Measurements from ENCODE around the gene ABCC2. TPM values are rescaled to one million over a fixed set of nuclear protein-coding genes. Genes with fewer than 3 reads are reported as not detected.

The ABCC2 gene
- total RNA-seq, 1 donor from 2014 or later = 0.04 TPM

- no peak overlapping the region for H3K4me3 ChIP-seq (ENCODE audit: low read depth, low read length)
- no peak for TF ChIP-seq CTCF (IDR thresholded peaks at IDR 0.05; ENCODE audit: insufficient read depth, low read length, poor library complexity, severe bottlenecking)
- H3K36me3 ChIP-seq (ENCODE audit: control insufficient read depth, insufficient read depth, low read length) = no peaks in the 10 kb centered on the region
- DNase-seq (ENCODE audit: low read depth) = no peak
- no peaks in the 10 kb centered on the region for H3K27me3 ChIP-seq (ENCODE audit: control insufficient read depth, insufficient read depth, low read length)
Measured at GRCh38 chr10:99796928-99797327, 14.5 kb downstream of the ABCC2 start.

- TF ChIP-seq CTCF (IDR thresholded peaks at IDR 0.05; ENCODE audit: insufficient read depth, low read length, poor library complexity, severe bottlenecking) = no peak
- Histone ChIP-seq H3K27me3 (ENCODE audit: control insufficient read depth, insufficient read depth, low read length) (no peaks in the 10 kb centered on the region), H3K4me3 (ENCODE audit: low read depth, low read length) (no peak overlapping the region), H3K36me3 (ENCODE audit: control insufficient read depth, insufficient read depth, low read length) (no peaks in the 10 kb centered on the region)
- DNase-seq (ENCODE audit: low read depth) = no peak
Measured at GRCh38 chr10:99798031-99798430, 15.6 kb downstream of the ABCC2 start.

- no peak for TF ChIP-seq CTCF (IDR thresholded peaks at IDR 0.05; ENCODE audit: insufficient read depth, low read length, poor library complexity, severe bottlenecking)
- H3K4me3 ChIP-seq (ENCODE audit: low read depth, low read length) = no peak overlapping the region
- DNase-seq (ENCODE audit: low read depth) = no peak
Measured at GRCh38 chr10:99798920-99799319, 16.5 kb downstream of the ABCC2 start.

GRCh38 chr10:99799613-99800012 is 17.2 kb downstream of the ABCC2 start:
- Histone ChIP-seq H3K4me3 (ENCODE audit: low read depth, low read length) (no peak overlapping the region), H3K27me3 (ENCODE audit: control insufficient read depth, insufficient read depth, low read length) (no peaks in the 10 kb centered on the region), H3K36me3 (ENCODE audit: control insufficient read depth, insufficient read depth, low read length) (no peaks in the 10 kb centered on the region)
- TF ChIP-seq CTCF (IDR thresholded peaks at IDR 0.05; ENCODE audit: insufficient read depth, low read length, poor library complexity, severe bottlenecking) = no peak
- no peak for DNase-seq (ENCODE audit: low read depth)

More at GRCh38 chr10:99798920-99799319, 16.5 kb downstream of the ABCC2 start:
- no peaks in the 10 kb centered on the region for H3K27me3 ChIP-seq (ENCODE audit: control insufficient read depth, insufficient read depth, low read length)
- no peaks in the 10 kb centered on the region for H3K36me3 ChIP-seq (ENCODE audit: control insufficient read depth, insufficient read depth, low read length)

GRCh38 chr10:99804471-99804870 is 22.0 kb downstream of the ABCC2 start:
- no peaks in the 10 kb centered on the region for H3K27me3 ChIP-seq (ENCODE audit: control insufficient read depth, insufficient read depth, low read length)
- no peak overlapping the region for H3K4me3 ChIP-seq (ENCODE audit: low read depth, low read length)
- no peak for DNase-seq (ENCODE audit: low read depth)
- H3K36me3 ChIP-seq (ENCODE audit: control insufficient read depth, insufficient read depth, low read length) = no peaks in the 10 kb centered on the region
- TF ChIP-seq CTCF (IDR thresholded peaks at IDR 0.05; ENCODE audit: insufficient read depth, low read length, poor library complexity, severe bottlenecking) = no peak

GRCh38 chr10:99805190-99805589 is 22.8 kb downstream of the ABCC2 start:
- no peak for TF ChIP-seq CTCF (IDR thresholded peaks at IDR 0.05; ENCODE audit: insufficient read depth, low read length, poor library complexity, severe bottlenecking)
- DNase-seq (ENCODE audit: low read depth) = no peak
- no peaks in the 10 kb centered on the region for H3K27me3 ChIP-seq (ENCODE audit: control insufficient read depth, insufficient read depth, low read length)

More at GRCh38 chr10:99805190-99805589, 22.8 kb downstream of the ABCC2 start:
- Histone ChIP-seq H3K36me3 (ENCODE audit: control insufficient read depth, insufficient read depth, low read length) (no peaks in the 10 kb centered on the region), H3K4me3 (ENCODE audit: low read depth, low read length) (no peak overlapping the region)
